ENCODE results near the gene SLC2A4RG.

SLC2A4RG gene

DNA sequence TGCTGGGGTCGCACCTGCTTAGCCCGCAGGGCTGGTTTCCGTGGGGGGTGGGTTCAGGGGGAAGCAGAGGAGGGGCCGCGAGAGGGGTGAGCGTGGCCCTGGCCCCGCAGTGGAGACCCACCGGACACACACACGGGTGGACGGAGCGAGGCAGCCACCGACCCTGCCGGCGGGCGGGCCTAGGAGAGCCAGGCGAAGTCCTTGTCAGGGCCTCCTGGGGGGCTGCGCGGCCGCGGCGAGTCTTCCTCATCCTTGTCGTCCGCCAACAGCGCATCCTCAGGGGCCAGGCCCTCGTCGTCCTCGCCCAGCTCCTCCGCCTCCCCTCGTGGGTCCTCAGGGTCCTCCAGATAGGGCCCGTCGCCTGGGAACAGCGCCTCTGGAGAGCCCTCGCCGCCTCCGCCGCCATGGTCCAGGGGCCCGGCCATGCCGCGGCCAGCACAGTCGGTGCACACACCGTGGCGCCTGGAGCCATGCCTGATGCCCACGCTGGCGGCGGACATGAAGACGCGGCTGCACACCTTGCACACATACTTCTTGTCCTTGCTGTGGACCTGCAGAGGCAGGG is 7.3 kb downstream of the SLC2A4RG start:
- peaks cover 2 to 33% (median 13%) of the 10 kb centered on the region in 5 donors for H3K4me1 ChIP-seq (ENCODE audit: control insufficient read depth in 5 of 5, insufficient read depth in 5 of 5, low read length in 5 of 5)

GRCh38 chr20:63747622-63748069 is 8.1 kb downstream of the SLC2A4RG start:
- H3K27me3 ChIP-seq (ENCODE audit: control insufficient read depth in 5 of 5, insufficient read depth in 4 of 5, low read length in 5 of 5), result no peaks in the 10 kb centered on the region
- H3K36me3 ChIP-seq (ENCODE audit: control insufficient read depth in 5 of 5, insufficient read depth in 5 of 5, low read length in 5 of 5), result peaks cover 0 to 57% (median 37%) of the 10 kb centered on the region in 5 donors
- no peak overlapping the region for H3K27ac ChIP-seq (ENCODE audit: low read depth, low read length)
- no peak overlapping the region for H3K4me3 ChIP-seq (ENCODE audit: low read depth in 1 of 5, low read length in 5 of 5)
- peaks cover 2 to 25% (median 10%) of the 10 kb centered on the region in 5 donors for H3K4me1 ChIP-seq (ENCODE audit: control insufficient read depth in 5 of 5, insufficient read depth in 5 of 5, low read length in 5 of 5)
- H3K9me3 ChIP-seq (ENCODE audit: control insufficient read depth in 5 of 5, low read length in 5 of 5), result no peaks in the 10 kb centered on the region
- no peak overlapping the region for H3K9ac ChIP-seq (ENCODE audit: low read length in 5 of 5)

More for the DNA sequence above, 7.3 kb downstream of the SLC2A4RG start:
- Histone ChIP-seq H3K4me3 (ENCODE audit: low read depth in 1 of 5, low read length in 5 of 5) (no peak overlapping the region), H3K27me3 (ENCODE audit: control insufficient read depth in 5 of 5, insufficient read depth in 4 of 5, low read length in 5 of 5) (no peaks in the 10 kb centered on the region), H3K9ac (ENCODE audit: low read length in 5 of 5) (no peak overlapping the region), H3K36me3 (ENCODE audit: control insufficient read depth in 5 of 5, insufficient read depth in 5 of 5, low read length in 5 of 5) (peaks cover 0 to 58% (median 37%) of the 10 kb centered on the region in 5 donors), H3K27ac (ENCODE audit: low read depth, low read length) (no peak overlapping the region), H3K9me3 (ENCODE audit: control insufficient read depth in 5 of 5, low read length in 5 of 5) (no peaks in the 10 kb centered on the region)

- H3K4me1 ChIP-seq (ENCODE audit: control insufficient read depth in 5 of 5, insufficient read depth in 5 of 5, low read length in 5 of 5), result peaks cover 2 to 23% (median 10%) of the 10 kb centered on the region in 5 donors
- H3K36me3 ChIP-seq (ENCODE audit: control insufficient read depth in 5 of 5, insufficient read depth in 5 of 5, low read length in 5 of 5), result peaks cover 0 to 57% (median 34%) of the 10 kb centered on the region in 5 donors
- no peak overlapping the region for H3K4me3 ChIP-seq (ENCODE audit: low read depth in 1 of 5, low read length in 5 of 5)
- no peaks in the 10 kb centered on the region for H3K27me3 ChIP-seq (ENCODE audit: control insufficient read depth in 5 of 5, insufficient read depth in 4 of 5, low read length in 5 of 5)
- no peak overlapping the region for H3K9ac ChIP-seq (ENCODE audit: low read length in 5 of 5)
- no peaks in the 10 kb centered on the region for H3K9me3 ChIP-seq (ENCODE audit: control insufficient read depth in 5 of 5, low read length in 5 of 5)
- H3K27ac ChIP-seq (ENCODE audit: low read depth, low read length), result no peak overlapping the region
Observed at GRCh38 chr20:63748070-63748933, 8.7 kb downstream of the SLC2A4RG start.

- Histone ChIP-seq H3K9me3 (ENCODE audit: control insufficient read depth in 5 of 5, low read length in 5 of 5) (no peaks in the 10 kb centered on the region), H3K36me3 (ENCODE audit: control insufficient read depth in 5 of 5, insufficient read depth in 5 of 5, low read length in 5 of 5) (peaks cover 0 to 52% (median 28%) of the 10 kb centered on the region in 5 donors), H3K27ac (ENCODE audit: low read depth, low read length) (no peak overlapping the region), H3K4me3 (ENCODE audit: low read depth in 1 of 5, low read length in 5 of 5) (no peak overlapping the region), H3K27me3 (ENCODE audit: control insufficient read depth in 5 of 5, insufficient read depth in 4 of 5, low read length in 5 of 5) (no peaks in the 10 kb centered on the region), H3K9ac (ENCODE audit: low read length in 5 of 5) (no peak overlapping the region), H3K4me1 (ENCODE audit: control insufficient read depth in 5 of 5, insufficient read depth in 5 of 5, low read length in 5 of 5) (peaks cover 2 to 22% (median 10%) of the 10 kb centered on the region in 5 donors)
Observed at GRCh38 chr20:63748934-63749270, 9.3 kb downstream of the SLC2A4RG start.

GRCh38 chr20:63749597-63750508 is 10.3 kb downstream of the SLC2A4RG start:
- H3K9ac ChIP-seq (ENCODE audit: low read length in 5 of 5), result no peak overlapping the region
- H3K27ac ChIP-seq (ENCODE audit: low read depth, low read length), result no peak overlapping the region
- H3K36me3 ChIP-seq (ENCODE audit: control insufficient read depth in 5 of 5, insufficient read depth in 5 of 5, low read length in 5 of 5), result peaks cover 0 to 52% (median 24%) of the 10 kb centered on the region in 5 donors
- H3K9me3 ChIP-seq (ENCODE audit: control insufficient read depth in 5 of 5, low read length in 5 of 5), result no peaks in the 10 kb centered on the region
- H3K4me1 ChIP-seq (ENCODE audit: control insufficient read depth in 5 of 5, insufficient read depth in 5 of 5, low read length in 5 of 5), result peaks cover 0 to 13% (median 5%) of the 10 kb centered on the region in 5 donors
- H3K4me3 ChIP-seq (ENCODE audit: low read depth in 1 of 5, low read length in 5 of 5), result no peak overlapping the region
- H3K27me3 ChIP-seq (ENCODE audit: control insufficient read depth in 5 of 5, insufficient read depth in 4 of 5, low read length in 5 of 5), result no peaks in the 10 kb centered on the region

- Histone ChIP-seq H3K27me3 (ENCODE audit: control insufficient read depth in 5 of 5, insufficient read depth in 4 of 5, low read length in 5 of 5) (no peaks in the 10 kb centered on the region), H3K9me3 (ENCODE audit: control insufficient read depth in 5 of 5, low read length in 5 of 5) (no peaks in the 10 kb centered on the region), H3K4me3 (ENCODE audit: low read depth in 1 of 5, low read length in 5 of 5) (no peak overlapping the region), H3K27ac (ENCODE audit: low read depth, low read length) (no peak overlapping the region), H3K4me1 (ENCODE audit: control insufficient read depth in 5 of 5, insufficient read depth in 5 of 5, low read length in 5 of 5) (peaks cover 0 to 4% (median 0%) of the 10 kb centered on the region in 5 donors), H3K36me3 (ENCODE audit: control insufficient read depth in 5 of 5, insufficient read depth in 5 of 5, low read length in 5 of 5) (peaks cover 0 to 44% (median 19%) of the 10 kb centered on the region in 5 donors), H3K9ac (ENCODE audit: low read length in 5 of 5) (no peak overlapping the region)
Observed at GRCh38 chr20:63750807-63751470, 11.4 kb downstream of the SLC2A4RG start.

GRCh38 chr20:63751471-63752271 is 12.1 kb downstream of the SLC2A4RG start:
- Histone ChIP-seq H3K9ac (ENCODE audit: low read length in 5 of 5) (no peak overlapping the region), H3K4me3 (ENCODE audit: low read depth in 1 of 5, low read length in 5 of 5) (no peak overlapping the region), H3K9me3 (ENCODE audit: control insufficient read depth in 5 of 5, low read length in 5 of 5) (no peaks in the 10 kb centered on the region), H3K27me3 (ENCODE audit: control insufficient read depth in 5 of 5, insufficient read depth in 4 of 5, low read length in 5 of 5) (no peaks in the 10 kb centered on the region), H3K4me1 (ENCODE audit: control insufficient read depth in 5 of 5, insufficient read depth in 5 of 5, low read length in 5 of 5) (peaks cover 0 to 4% (median 0%) of the 10 kb centered on the region in 5 donors), H3K27ac (ENCODE audit: low read depth, low read length) (no peak overlapping the region), H3K36me3 (ENCODE audit: control insufficient read depth in 5 of 5, insufficient read depth in 5 of 5, low read length in 5 of 5) (peaks cover 0 to 37% (median 17%) of the 10 kb centered on the region in 5 donors)

GRCh38 chr20:63752411-63753101 is 13.0 kb downstream of the SLC2A4RG start:
- H3K9ac ChIP-seq (ENCODE audit: low read length in 5 of 5), result no peak overlapping the region
- H3K4me1 ChIP-seq (ENCODE audit: control insufficient read depth in 5 of 5, insufficient read depth in 5 of 5, low read length in 5 of 5), result peaks cover 0 to 4% (median 0%) of the 10 kb centered on the region in 5 donors
- no peak overlapping the region for H3K4me3 ChIP-seq (ENCODE audit: low read depth in 1 of 5, low read length in 5 of 5)
- no peaks in the 10 kb centered on the region for H3K27me3 ChIP-seq (ENCODE audit: control insufficient read depth in 5 of 5, insufficient read depth in 4 of 5, low read length in 5 of 5)
- H3K9me3 ChIP-seq (ENCODE audit: control insufficient read depth in 5 of 5, low read length in 5 of 5), result no peaks in the 10 kb centered on the region
- no peak overlapping the region for H3K27ac ChIP-seq (ENCODE audit: low read depth, low read length)
- H3K36me3 ChIP-seq (ENCODE audit: control insufficient read depth in 5 of 5, insufficient read depth in 5 of 5, low read length in 5 of 5), result peaks cover 0 to 36% (median 20%) of the 10 kb centered on the region in 5 donors
